ENCODE measurements around the gene NFKBIB. TPM values are rescaled to one million over a fixed set of nuclear protein-coding genes. Genes with fewer than 3 reads are reported as not detected.

Gene NFKBIB
- total RNA-seq, 1 experiment from 2014 or later = 39.8 TPM

DNA sequence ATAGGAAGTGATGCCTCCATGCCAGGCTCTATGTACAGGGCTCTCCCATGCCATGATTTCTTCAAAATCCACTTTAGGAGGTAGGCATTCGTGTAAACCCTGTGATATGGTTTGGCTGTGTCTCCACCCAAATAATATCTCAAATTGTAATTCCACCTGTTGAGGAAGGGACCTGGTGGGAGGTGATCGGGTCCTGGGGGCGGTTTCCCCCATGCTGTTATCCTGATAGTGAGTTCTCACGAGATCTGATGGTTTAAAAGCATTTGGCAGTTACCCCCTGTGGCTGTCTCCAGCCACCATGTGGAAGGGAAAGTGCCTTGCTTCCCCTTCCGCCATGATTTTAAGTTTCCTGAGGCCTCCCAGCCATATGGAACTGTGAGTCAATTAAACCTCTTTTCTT is 22.7 kb downstream of the NFKBIB start:
- Mint-ChIP-seq H3K27ac (no peak overlapping the region), H3K4me3 (no peak overlapping the region), H3K4me1 (no peaks in the 10 kb centered on the region), H3K27me3 (ENCODE audit: low read depth) (no peaks in the 10 kb centered on the region), H3K9me3 (0 out of 2 replicates have a peak, but pooled peaks cover 4% of the 10 kb centered on the region), H3K36me3 (peaks cover 37% of the 10 kb centered on the region)
- POLR2A ChIA-PET = no interaction called here
- DNase-seq (ENCODE audit: low spot score) = no peak
- no peak for ATAC-seq
- CTCF ChIA-PET = interaction anchor here (1.8 kb wide), 1 partner anchor 8 kb away, joined by 10 read pairs; the partner anchor contains the start of genes MRPS12 and SARS2
- TF ChIP-seq NFATC4 (CRISPR knock-in tag; IDR thresholded peaks at IDR 0.05) (no peak), NR3C1 (CRISPR knock-in tag; conservative IDR thresholded peaks at IDR 0.05; ENCODE audit: low read depth) (no peak)
- TF ChIP-seq, protein P1, sequence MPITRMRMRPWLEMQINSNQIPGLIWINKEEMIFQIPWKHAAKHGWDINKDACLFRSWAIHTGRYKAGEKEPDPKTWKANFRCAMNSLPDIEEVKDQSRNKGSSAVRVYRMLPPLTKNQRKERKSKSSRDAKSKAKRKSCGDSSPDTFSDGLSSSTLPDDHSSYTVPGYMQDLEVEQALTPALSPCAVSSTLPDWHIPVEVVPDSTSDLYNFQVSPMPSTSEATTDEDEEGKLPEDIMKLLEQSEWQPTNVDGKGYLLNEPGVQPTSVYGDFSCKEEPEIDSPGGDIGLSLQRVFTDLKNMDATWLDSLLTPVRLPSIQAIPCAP (CRISPR knock-in tag; IDR thresholded peaks at IDR 0.05) = no peak

DNA sequence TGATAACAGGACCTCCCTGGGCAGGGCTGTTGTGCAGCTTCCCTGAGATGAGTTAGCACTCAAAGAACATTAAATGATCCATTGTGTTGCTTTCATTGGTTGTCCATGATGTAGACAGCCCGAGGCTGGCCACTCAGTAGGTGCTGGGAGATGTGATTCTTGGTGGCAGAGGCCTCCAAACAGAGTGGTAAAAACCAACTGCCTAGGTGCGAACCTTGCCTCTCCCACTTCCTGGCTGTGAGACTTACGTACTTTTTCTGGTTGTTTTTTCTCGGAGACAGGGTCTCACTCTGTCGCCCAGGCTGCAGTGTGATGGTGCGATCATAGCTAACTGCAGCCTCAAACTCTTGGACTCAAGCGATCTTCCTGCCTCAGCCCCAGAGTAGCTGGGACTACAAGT is 24.6 kb downstream of the NFKBIB start:
- no peak overlapping the region for H3K4me3 Mint-ChIP-seq
- ATAC-seq (no peak), DNase-seq (ENCODE audit: low spot score) (no peak)
- H3K4me1 Mint-ChIP-seq = no peaks in the 10 kb centered on the region
- ChIA-PET CTCF (no interaction called here), POLR2A (no interaction called here)
- TF ChIP-seq HMGA2 (CRISPR knock-in tag; IDR thresholded peaks at IDR 0.05) (no peak), FOXP1 (CRISPR knock-in tag; IDR thresholded peaks at IDR 0.05; ENCODE audit: borderline replicate concordance) (no peak), GRHL2 (CRISPR knock-in tag; IDR thresholded peaks at IDR 0.05; ENCODE audit: insufficient replicate concordance, severe bottlenecking) (no peak), NFATC4 (CRISPR knock-in tag; IDR thresholded peaks at IDR 0.05) (no peak), JAZF1 (CRISPR knock-in tag; IDR thresholded peaks at IDR 0.05) (no peak), ZNF263 (CRISPR knock-in tag; IDR thresholded peaks at IDR 0.05; ENCODE audit: low read depth) (no peak), MYBL2 (CRISPR knock-in tag; IDR thresholded peaks at IDR 0.05) (no peak), NR1H2 (CRISPR knock-in tag; IDR thresholded peaks at IDR 0.05) (no peak), JUN (CRISPR knock-in tag; IDR thresholded peaks at IDR 0.05) (no peak), TP53 (CRISPR knock-in tag; IDR thresholded peaks at IDR 0.05) (no peak), ESRRA (CRISPR knock-in tag; IDR thresholded peaks at IDR 0.05; ENCODE audit: borderline replicate concordance) (no peak), NR2C2 (CRISPR knock-in tag; IDR thresholded peaks at IDR 0.05) (no peak)
- TF ChIP-seq, protein P2, sequence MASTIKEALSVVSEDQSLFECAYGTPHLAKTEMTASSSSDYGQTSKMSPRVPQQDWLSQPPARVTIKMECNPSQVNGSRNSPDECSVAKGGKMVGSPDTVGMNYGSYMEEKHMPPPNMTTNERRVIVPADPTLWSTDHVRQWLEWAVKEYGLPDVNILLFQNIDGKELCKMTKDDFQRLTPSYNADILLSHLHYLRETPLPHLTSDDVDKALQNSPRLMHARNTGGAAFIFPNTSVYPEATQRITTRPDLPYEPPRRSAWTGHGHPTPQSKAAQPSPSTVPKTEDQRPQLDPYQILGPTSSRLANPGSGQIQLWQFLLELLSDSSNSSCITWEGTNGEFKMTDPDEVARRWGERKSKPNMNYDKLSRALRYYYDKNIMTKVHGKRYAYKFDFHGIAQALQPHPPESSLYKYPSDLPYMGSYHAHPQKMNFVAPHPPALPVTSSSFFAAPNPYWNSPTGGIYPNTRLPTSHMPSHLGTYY (CRISPR knock-in tag; IDR thresholded peaks at IDR 0.05) = no peak
- TF ChIP-seq, protein P3, sequence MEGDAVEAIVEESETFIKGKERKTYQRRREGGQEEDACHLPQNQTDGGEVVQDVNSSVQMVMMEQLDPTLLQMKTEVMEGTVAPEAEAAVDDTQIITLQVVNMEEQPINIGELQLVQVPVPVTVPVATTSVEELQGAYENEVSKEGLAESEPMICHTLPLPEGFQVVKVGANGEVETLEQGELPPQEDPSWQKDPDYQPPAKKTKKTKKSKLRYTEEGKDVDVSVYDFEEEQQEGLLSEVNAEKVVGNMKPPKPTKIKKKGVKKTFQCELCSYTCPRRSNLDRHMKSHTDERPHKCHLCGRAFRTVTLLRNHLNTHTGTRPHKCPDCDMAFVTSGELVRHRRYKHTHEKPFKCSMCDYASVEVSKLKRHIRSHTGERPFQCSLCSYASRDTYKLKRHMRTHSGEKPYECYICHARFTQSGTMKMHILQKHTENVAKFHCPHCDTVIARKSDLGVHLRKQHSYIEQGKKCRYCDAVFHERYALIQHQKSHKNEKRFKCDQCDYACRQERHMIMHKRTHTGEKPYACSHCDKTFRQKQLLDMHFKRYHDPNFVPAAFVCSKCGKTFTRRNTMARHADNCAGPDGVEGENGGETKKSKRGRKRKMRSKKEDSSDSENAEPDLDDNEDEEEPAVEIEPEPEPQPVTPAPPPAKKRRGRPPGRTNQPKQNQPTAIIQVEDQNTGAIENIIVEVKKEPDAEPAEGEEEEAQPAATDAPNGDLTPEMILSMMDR (IDR thresholded peaks at IDR 0.05) = no peak
- TF ChIP-seq, protein P4, sequence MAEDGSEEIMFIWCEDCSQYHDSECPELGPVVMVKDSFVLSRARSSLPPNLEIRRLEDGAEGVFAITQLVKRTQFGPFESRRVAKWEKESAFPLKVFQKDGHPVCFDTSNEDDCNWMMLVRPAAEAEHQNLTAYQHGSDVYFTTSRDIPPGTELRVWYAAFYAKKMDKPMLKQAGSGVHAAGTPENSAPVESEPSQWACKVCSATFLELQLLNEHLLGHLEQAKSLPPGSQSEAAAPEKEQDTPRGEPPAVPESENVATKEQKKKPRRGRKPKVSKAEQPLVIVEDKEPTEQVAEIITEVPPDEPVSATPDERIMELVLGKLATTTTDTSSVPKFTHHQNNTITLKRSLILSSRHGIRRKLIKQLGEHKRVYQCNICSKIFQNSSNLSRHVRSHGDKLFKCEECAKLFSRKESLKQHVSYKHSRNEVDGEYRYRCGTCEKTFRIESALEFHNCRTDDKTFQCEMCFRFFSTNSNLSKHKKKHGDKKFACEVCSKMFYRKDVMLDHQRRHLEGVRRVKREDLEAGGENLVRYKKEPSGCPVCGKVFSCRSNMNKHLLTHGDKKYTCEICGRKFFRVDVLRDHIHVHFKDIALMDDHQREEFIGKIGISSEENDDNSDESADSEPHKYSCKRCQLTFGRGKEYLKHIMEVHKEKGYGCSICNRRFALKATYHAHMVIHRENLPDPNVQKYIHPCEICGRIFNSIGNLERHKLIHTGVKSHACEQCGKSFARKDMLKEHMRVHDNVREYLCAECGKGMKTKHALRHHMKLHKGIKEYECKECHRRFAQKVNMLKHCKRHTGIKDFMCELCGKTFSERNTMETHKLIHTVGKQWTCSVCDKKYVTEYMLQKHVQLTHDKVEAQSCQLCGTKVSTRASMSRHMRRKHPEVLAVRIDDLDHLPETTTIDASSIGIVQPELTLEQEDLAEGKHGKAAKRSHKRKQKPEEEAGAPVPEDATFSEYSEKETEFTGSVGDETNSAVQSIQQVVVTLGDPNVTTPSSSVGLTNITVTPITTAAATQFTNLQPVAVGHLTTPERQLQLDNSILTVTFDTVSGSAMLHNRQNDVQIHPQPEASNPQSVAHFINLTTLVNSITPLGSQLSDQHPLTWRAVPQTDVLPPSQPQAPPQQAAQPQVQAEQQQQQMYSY (CRISPR knock-in tag; IDR thresholded peaks at IDR 0.05) = no peak
- TF ChIP-seq, protein P5, sequence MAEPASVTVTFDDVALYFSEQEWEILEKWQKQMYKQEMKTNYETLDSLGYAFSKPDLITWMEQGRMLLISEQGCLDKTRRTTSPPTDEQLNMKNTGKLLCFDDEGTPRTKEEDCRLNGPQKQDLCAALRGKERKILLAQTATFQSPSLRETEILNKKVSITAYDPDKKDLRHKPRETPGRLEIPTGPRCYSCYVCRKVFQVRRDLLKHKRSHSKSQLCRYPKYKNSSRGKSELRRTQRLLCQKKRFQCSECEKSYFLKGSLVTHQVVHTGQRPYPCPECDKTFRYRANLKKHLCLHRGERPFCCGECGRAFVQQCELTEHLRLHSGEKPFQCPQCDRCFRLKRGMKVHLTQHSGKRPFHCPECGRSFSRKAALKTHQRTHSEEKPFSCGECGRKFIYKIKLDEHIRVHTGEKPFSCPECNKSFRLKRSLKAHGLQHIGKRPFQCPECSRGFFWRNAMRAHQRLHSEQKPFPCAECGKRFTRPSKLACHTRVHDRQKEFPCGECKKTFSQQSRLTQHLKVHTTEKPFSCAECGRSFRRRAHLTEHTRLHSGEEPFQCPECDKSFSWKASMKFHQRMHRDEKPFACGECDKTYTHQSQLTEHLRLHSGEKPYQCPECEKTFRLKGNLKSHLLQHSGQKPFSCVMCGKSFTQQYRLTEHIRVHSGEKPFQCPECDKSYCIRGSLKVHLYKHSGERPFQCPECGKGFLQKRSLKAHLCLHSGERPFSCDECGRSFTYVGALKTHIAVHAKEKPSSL (CRISPR knock-in tag; conservative IDR thresholded peaks at IDR 0.05) = no peak
- TF ChIP-seq, protein P6, sequence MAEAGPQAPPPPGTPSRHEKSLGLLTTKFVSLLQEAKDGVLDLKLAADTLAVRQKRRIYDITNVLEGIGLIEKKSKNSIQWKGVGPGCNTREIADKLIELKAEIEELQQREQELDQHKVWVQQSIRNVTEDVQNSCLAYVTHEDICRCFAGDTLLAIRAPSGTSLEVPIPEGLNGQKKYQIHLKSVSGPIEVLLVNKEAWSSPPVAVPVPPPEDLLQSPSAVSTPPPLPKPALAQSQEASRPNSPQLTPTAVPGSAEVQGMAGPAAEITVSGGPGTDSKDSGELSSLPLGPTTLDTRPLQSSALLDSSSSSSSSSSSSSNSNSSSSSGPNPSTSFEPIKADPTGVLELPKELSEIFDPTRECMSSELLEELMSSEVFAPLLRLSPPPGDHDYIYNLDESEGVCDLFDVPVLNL (CRISPR knock-in tag; IDR thresholded peaks at IDR 0.05; ENCODE audit: borderline replicate concordance, low read depth) = no peak
- H3K9me3 Mint-ChIP-seq = 0 out of 2 replicates have a peak, but pooled peaks cover 4% of the 10 kb centered on the region
- no peaks in the 10 kb centered on the region for H3K27me3 Mint-ChIP-seq (ENCODE audit: low read depth)
- no peak overlapping the region for H3K27ac Mint-ChIP-seq
- peaks cover 49% of the 10 kb centered on the region for H3K36me3 Mint-ChIP-seq

Data from WTC11 (cell line).